ENCODE data around the gene SKI. TPM values are rescaled to one million over a fixed set of nuclear protein-coding genes. Genes with fewer than 3 reads are reported as not detected.
"Not testable (repeated sequence)": the region's sequence is repeated elsewhere in the genome, so short reads cannot be mapped to it uniquely, and the experiment has no call there.

The SKI gene
- total RNA-seq, 1 donor from 2014 or later, result 110 TPM

GRCh38 chr1:2291577-2291976 is 63.5 kb downstream of the SKI start:
- Mint-ChIP-seq H3K27ac (no peak overlapping the region), H3K9me3 (no peaks in the 10 kb centered on the region), H3K36me3 (peaks cover 5% of the 10 kb centered on the region), H3K4me1 (peaks cover 19% of the 10 kb centered on the region), H3K4me3 (no peak overlapping the region), H3K27me3 (ENCODE audit: low read depth) (no peaks in the 10 kb centered on the region)
- TF ChIP-seq CTCF (IDR thresholded peaks at IDR 0.05; ENCODE audit: unreplicated experiment), result no peak
- no peak for DNase-seq (ENCODE audit: low spot score in 2 of 2, unreplicated experiment in 2 of 2)

GRCh38 chr1:2292725-2293450 is 64.8 kb downstream of the SKI start:
- TF ChIP-seq CTCF (IDR thresholded peaks at IDR 0.05; ENCODE audit: unreplicated experiment), result no peak
- peaks cover 19% of the 10 kb centered on the region for H3K4me1 Mint-ChIP-seq
- no peak overlapping the region for H3K4me3 Mint-ChIP-seq
- H3K27ac Mint-ChIP-seq, result no peak overlapping the region
- DNase-seq (ENCODE audit: low spot score in 2 of 2, unreplicated experiment in 2 of 2), result no peak
- no peaks in the 10 kb centered on the region for H3K27me3 Mint-ChIP-seq (ENCODE audit: low read depth)
- H3K9me3 Mint-ChIP-seq, result no peaks in the 10 kb centered on the region
- H3K36me3 Mint-ChIP-seq, result peaks cover 4% of the 10 kb centered on the region

- Mint-ChIP-seq H3K27ac (peak overlapping the region; percentile 57), H3K36me3 (peaks cover 4% of the 10 kb centered on the region), H3K27me3 (ENCODE audit: low read depth) (no peaks in the 10 kb centered on the region), H3K4me1 (peaks cover 25% of the 10 kb centered on the region), H3K9me3 (no peaks in the 10 kb centered on the region), H3K4me3 (no peak overlapping the region)
- TF ChIP-seq CTCF (IDR thresholded peaks at IDR 0.05; ENCODE audit: unreplicated experiment), result no peak
- DNase-seq (ENCODE audit: low spot score in 2 of 2, unreplicated experiment in 2 of 2), result no peak
Observed at GRCh38 chr1:2294033-2294724, 66.1 kb downstream of the SKI start.

- Mint-ChIP-seq H3K9me3 (no peaks in the 10 kb centered on the region), H3K4me3 (no peak overlapping the region), H3K27ac (no peak overlapping the region), H3K4me1 (peaks cover 30% of the 10 kb centered on the region), H3K27me3 (ENCODE audit: low read depth) (no peaks in the 10 kb centered on the region), H3K36me3 (peaks cover 4% of the 10 kb centered on the region)
- TF ChIP-seq CTCF (IDR thresholded peaks at IDR 0.05; ENCODE audit: unreplicated experiment), result no peak
- no peak for DNase-seq (ENCODE audit: low spot score in 2 of 2, unreplicated experiment in 2 of 2)
Observed at GRCh38 chr1:2294725-2295078, 66.6 kb downstream of the SKI start.

GRCh38 chr1:2295526-2295925 is 67.4 kb downstream of the SKI start:
- peaks cover 23% of the 10 kb centered on the region for H3K4me1 Mint-ChIP-seq
- H3K36me3 Mint-ChIP-seq, result peaks cover 4% of the 10 kb centered on the region
- no peak for DNase-seq (ENCODE audit: low spot score in 2 of 2, unreplicated experiment in 2 of 2)
- peak overlapping the region; percentile 61 for H3K27ac Mint-ChIP-seq
- no peaks in the 10 kb centered on the region for H3K9me3 Mint-ChIP-seq
- no peak for TF ChIP-seq CTCF (IDR thresholded peaks at IDR 0.05; ENCODE audit: unreplicated experiment)
- no peak overlapping the region for H3K4me3 Mint-ChIP-seq
- H3K27me3 Mint-ChIP-seq (ENCODE audit: low read depth), result no peaks in the 10 kb centered on the region

GRCh38 chr1:2296211-2296610 is 68.1 kb downstream of the SKI start:
- not testable (repeated sequence) for H3K36me3 Mint-ChIP-seq; H3K4me3 Mint-ChIP-seq; H3K9me3 Mint-ChIP-seq; H3K27me3 Mint-ChIP-seq (ENCODE audit: low read depth); DNase-seq (ENCODE audit: low spot score in 2 of 2, unreplicated experiment in 2 of 2)
- H3K27ac Mint-ChIP-seq, result peak overlapping the region; percentile 63
- H3K4me1 Mint-ChIP-seq, result peaks cover 16% of the 10 kb centered on the region
